Fibroblast of lung (primary cell): ENCODE measurements around the gene CCDC142. TPM values are rescaled to one million over a fixed set of nuclear protein-coding genes. Genes with fewer than 3 reads are reported as not detected.
A peak's percentile ranks its signal among the peaks of the same experiment; 100 is the strongest.
"Not testable (repeated sequence)": the region's sequence is repeated elsewhere in the genome, so short reads cannot be mapped to it uniquely, and the experiment has no call there.

Experiments used
- DNase-seq, 2 donors: peaks; one replicate each; pipeline versions ENCODE4 v3.0.0 to v3.0.0-alpha.2; 2010; ENCODE audit warnings: low read depth in 2 of 2
- H2AFZ ChIP-seq: 2 replicates; pipeline ENCODE4 v1.5.1; 2012; ENCODE audit warnings: low read length, control low read depth, inconsistent platforms
- H3K27ac ChIP-seq: 2 replicates; pipeline ENCODE4 v1.5.1; 2011; ENCODE audit warnings: low read length, control low read depth; ENCODE audit not compliant: insufficient read depth
- H3K27me3 ChIP-seq: 2 replicates; pipeline ENCODE4 v1.5.1; 2011; ENCODE audit warnings: mild to moderate bottlenecking, low read length; ENCODE audit not compliant: control insufficient read depth, insufficient read depth
- H3K36me3 ChIP-seq: 2 replicates; pipeline ENCODE4 v1.5.1; 2011; ENCODE audit warnings: low read length; ENCODE audit not compliant: control insufficient read depth, insufficient read depth
- H3K4me1 ChIP-seq: 2 replicates; pipeline ENCODE4 v1.5.1; 2011; ENCODE audit warnings: low read length; ENCODE audit not compliant: control insufficient read depth, insufficient read depth; ENCODE audit errors: extremely low read depth
- H3K4me2 ChIP-seq: 2 replicates; pipeline ENCODE4 v1.5.1; 2011; ENCODE audit warnings: low read length, control low read depth; ENCODE audit not compliant: insufficient read depth; ENCODE audit errors: extremely low read depth
- H3K4me3 ChIP-seq, 4 experiments: fragments of 200-600 bp in 1 of 4; sonication (generic) in 1 of 4; replicated peaks in 1 of 4; 2 replicates each; pipeline ENCODE4 v1.5.1; 2011 to 2016; ENCODE audit warnings: low read length in 4 of 4, low read depth in 3 of 4, mild to moderate bottlenecking in 3 of 4, control low read depth in 2 of 4, inconsistent platforms in 1 of 4, mixed read lengths in 1 of 4; ENCODE audit not compliant: insufficient read depth in 1 of 4; ENCODE audit errors: control extremely low read depth in 1 of 4
- H3K79me2 ChIP-seq: 2 replicates; pipeline ENCODE4 v1.5.1; 2012; ENCODE audit warnings: mild to moderate bottlenecking, low read length, inconsistent platforms; ENCODE audit not compliant: control insufficient read depth, insufficient read depth
- H3K9ac ChIP-seq: 2 replicates; pipeline ENCODE4 v1.5.1; 2011; ENCODE audit warnings: mild to moderate bottlenecking, low read length, control low read depth; ENCODE audit not compliant: insufficient read depth
- H3K9me3 ChIP-seq: 2 replicates; pipeline ENCODE4 v1.5.1; 2012; ENCODE audit warnings: low read depth, low read length; ENCODE audit not compliant: control insufficient read depth, insufficient read depth
- H4K20me1 ChIP-seq: 2 replicates; pipeline ENCODE4 v1.5.1; 2011; ENCODE audit warnings: low read length; ENCODE audit not compliant: control insufficient read depth, insufficient read depth; ENCODE audit errors: extremely low read depth
- EZH2 ChIP-seq: IDR thresholded peaks from 2 replicates; pipeline ENCODE4 v1.5.1; 2012; ENCODE audit warnings: low read length, control low read depth, mild to moderate bottlenecking; ENCODE audit errors: missing control alignments
- polyA plus RNA-seq, 2 donors: library from polyadenylated mRNA; depleted of rRNA in 1 of 2; stranded (reverse) in 1 of 2; unstranded in 1 of 2; fragments of >200 nt; gene quantifications; 2 replicates each; pipeline ENCODE4 v1.2.1, GENCODE V29; 2011 to 2012; ENCODE audit warnings: missing spikeins in 1 of 2
- total RNA-seq: library from RNA; depleted of rRNA; stranded (reverse); fragments of >200 nt; gene quantifications from 2 replicates; pipeline ENCODE4 v1.2.1, GENCODE V29; 2014
- TF ChIP-seq, protein P1 (sequence below), 2 donors: IDR thresholded peaks in 1 of 2; conservative IDR thresholded peaks in 1 of 2; 1 replicate in 1 of 2; 2 replicates in 1 of 2; pipeline ENCODE4 v1.5.1; 2011 to 2012; ENCODE audit warnings: low read length in 2 of 2, control low read depth in 1 of 2, inconsistent platforms in 1 of 2, low read depth in 1 of 2, mild to moderate bottlenecking in 1 of 2

Gene CCDC142
- total and polyA plus RNA-seq, 2 donors (not counting 1 experiment from before 2014, with no cell fraction given), result 3.8 to 21.3 TPM

DNA sequence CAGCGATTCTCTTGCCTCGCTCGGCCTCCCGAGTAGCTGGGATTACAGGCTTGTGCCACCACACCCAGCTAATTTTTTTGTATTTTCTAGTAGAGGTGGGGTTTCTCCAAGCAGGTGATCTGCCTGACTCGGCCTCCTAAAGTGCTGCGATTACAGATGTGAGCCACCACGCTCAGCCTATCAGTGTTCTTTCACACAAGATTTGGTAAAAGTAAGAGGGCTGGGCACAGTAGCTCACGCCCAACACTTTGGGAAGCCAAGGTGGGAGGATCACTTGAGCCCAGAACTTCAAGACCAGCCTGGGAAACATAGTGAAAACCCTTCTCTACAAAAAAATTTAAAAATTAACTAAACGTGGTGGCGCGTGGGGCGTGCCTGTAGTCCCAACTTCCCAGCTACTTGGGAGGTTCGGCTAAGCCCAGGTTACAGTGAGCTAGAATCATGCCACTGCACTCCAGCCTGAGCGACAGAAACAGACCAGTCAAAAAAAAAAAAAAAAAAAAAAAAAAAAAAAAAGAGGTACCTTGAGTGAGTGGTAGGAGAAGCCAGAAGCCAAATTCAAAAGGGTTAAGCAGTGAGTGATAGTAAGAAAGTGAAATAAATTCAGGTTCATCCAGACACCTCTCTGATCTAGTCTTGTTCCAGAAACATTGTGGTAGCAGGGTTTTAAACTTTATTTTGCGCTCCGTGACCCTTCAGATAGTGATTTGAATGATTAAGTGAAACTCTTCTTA is 11.3 kb downstream of the CCDC142 start:
- Histone ChIP-seq H3K9me3 (no peaks in the 10 kb centered on the region), H4K20me1 (no peaks in the 10 kb centered on the region), H3K9ac (peak overlapping the region; percentile 76), H3K79me2 (no peaks in the 10 kb centered on the region), H3K4me3 (peak overlapping the region; percentile 42 to 89 (median 66)), H3K4me2 (peak overlapping the region; percentile 92), H3K36me3 (peaks cover 10% of the 10 kb centered on the region), H3K4me1 (peaks cover 2% of the 10 kb centered on the region), H3K27me3 (no peaks in the 10 kb centered on the region), H2AFZ (peak overlapping the region; percentile 1), H3K27ac (peak overlapping the region; percentile 71)
- no peak for DNase-seq
- TF ChIP-seq, protein P1, sequence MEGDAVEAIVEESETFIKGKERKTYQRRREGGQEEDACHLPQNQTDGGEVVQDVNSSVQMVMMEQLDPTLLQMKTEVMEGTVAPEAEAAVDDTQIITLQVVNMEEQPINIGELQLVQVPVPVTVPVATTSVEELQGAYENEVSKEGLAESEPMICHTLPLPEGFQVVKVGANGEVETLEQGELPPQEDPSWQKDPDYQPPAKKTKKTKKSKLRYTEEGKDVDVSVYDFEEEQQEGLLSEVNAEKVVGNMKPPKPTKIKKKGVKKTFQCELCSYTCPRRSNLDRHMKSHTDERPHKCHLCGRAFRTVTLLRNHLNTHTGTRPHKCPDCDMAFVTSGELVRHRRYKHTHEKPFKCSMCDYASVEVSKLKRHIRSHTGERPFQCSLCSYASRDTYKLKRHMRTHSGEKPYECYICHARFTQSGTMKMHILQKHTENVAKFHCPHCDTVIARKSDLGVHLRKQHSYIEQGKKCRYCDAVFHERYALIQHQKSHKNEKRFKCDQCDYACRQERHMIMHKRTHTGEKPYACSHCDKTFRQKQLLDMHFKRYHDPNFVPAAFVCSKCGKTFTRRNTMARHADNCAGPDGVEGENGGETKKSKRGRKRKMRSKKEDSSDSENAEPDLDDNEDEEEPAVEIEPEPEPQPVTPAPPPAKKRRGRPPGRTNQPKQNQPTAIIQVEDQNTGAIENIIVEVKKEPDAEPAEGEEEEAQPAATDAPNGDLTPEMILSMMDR (conservative IDR thresholded peaks at IDR 0.05 in 1 of 2, IDR thresholded peaks at IDR 0.05 in 1 of 2; ENCODE audit: low read depth in 1 of 2, low read length in 2 of 2), result no peak
- no peak for TF ChIP-seq EZH2

GRCh38 chr2:74470742-74471141 is 12.1 kb downstream of the CCDC142 start:
- not testable (repeated sequence) for H3K4me2 ChIP-seq, H3K4me1 ChIP-seq, H3K27ac ChIP-seq, H3K9ac ChIP-seq, H3K9me3 ChIP-seq, H3K79me2 ChIP-seq, H4K20me1 ChIP-seq, H2AFZ ChIP-seq, DNase-seq, H3K27me3 ChIP-seq, H3K4me3 ChIP-seq
- H3K36me3 ChIP-seq, result peaks cover 10% of the 10 kb centered on the region

- Histone ChIP-seq H3K9ac (peak overlapping the region; percentile 84), H3K27ac (peak overlapping the region; percentile 71), H3K27me3 (no peaks in the 10 kb centered on the region), H3K4me3 (peak overlapping the region; percentile 70 to 90 (median 74)), H3K36me3 (peaks cover 15% of the 10 kb centered on the region), H3K4me1 (peaks cover 4% of the 10 kb centered on the region), H3K9me3 (no peaks in the 10 kb centered on the region), H4K20me1 (no peaks in the 10 kb centered on the region), H2AFZ (no peak overlapping the region), H3K4me2 (peak overlapping the region; percentile 82), H3K79me2 (peaks cover 10% of the 10 kb centered on the region)
- no peak for DNase-seq
- no peak for TF ChIP-seq EZH2
- TF ChIP-seq, protein P1 (conservative IDR thresholded peaks at IDR 0.05 in 1 of 2, IDR thresholded peaks at IDR 0.05 in 1 of 2; ENCODE audit: low read depth in 1 of 2, low read length in 2 of 2), result no peak
Measured at GRCh38 chr2:74464406-74464805, 18.4 kb downstream of the CCDC142 start.
